HG03571 (cell line): ENCODE measurements around the gene APLN.
A peak's percentile ranks its signal among the peaks of the same experiment; 100 is the strongest.

Source experiments
- ATAC-seq: cut with Tn5 transposase; IDR thresholded peaks from one replicate; pipeline ENCODE4 v1.9.1; 2021; ENCODE audit not compliant: unreplicated experiment

Gene APLN

GRCh38 chrX:129654652-129655546 lies at the start of gene APLN:
APLN (minus strand) TSS chrX:129654956; CDS start chrX:129654630, 326 bp downstream.
- ATAC-seq = peak; percentile 44

- ATAC-seq = no peak
Observed at GRCh38 chrX:129704491-129704890, 49.7 kb upstream of the APLN start.

- ATAC-seq = no peak
Observed at GRCh38 chrX:129701624-129702069, 46.9 kb upstream of the APLN start.

GRCh38 chrX:129700536-129700935 lies 45.8 kb upstream of the APLN start:
- ATAC-seq = no peak

- ATAC-seq = no peak
Observed at GRCh38 chrX:129698150-129698549, 43.4 kb upstream of the APLN start.

- ATAC-seq = no peak
Observed at GRCh38 chrX:129697204-129697829, 42.6 kb upstream of the APLN start.

GRCh38 chrX:129696463-129697155 lies 41.9 kb upstream of the APLN start:
- no peak for ATAC-seq

- no peak for ATAC-seq
Observed at GRCh38 chrX:129695937-129696336, 41.2 kb upstream of the APLN start.

GRCh38 chrX:129695535-129695934 lies 40.8 kb upstream of the APLN start:
- no peak for ATAC-seq

- no peak for ATAC-seq
Observed at GRCh38 chrX:129694805-129695204, 40.0 kb upstream of the APLN start.

- ATAC-seq = no peak
Observed at GRCh38 chrX:129693354-129693753, 38.6 kb upstream of the APLN start.

- no peak for ATAC-seq
Observed at GRCh38 chrX:129690435-129690834, 35.7 kb upstream of the APLN start.

- no peak for ATAC-seq
Observed at GRCh38 chrX:129689796-129690195, 35.0 kb upstream of the APLN start.

- ATAC-seq = no peak
Observed at GRCh38 chrX:129688097-129688496, 33.3 kb upstream of the APLN start.

GRCh38 chrX:129686422-129686948 lies 31.7 kb upstream of the APLN start:
- no peak for ATAC-seq

GRCh38 chrX:129682979-129683378 lies 28.2 kb upstream of the APLN start:
- no peak for ATAC-seq

- no peak for ATAC-seq
Observed at GRCh38 chrX:129679901-129680300, 25.1 kb upstream of the APLN start.

- ATAC-seq = no peak
Observed at GRCh38 chrX:129678614-129679195, 23.9 kb upstream of the APLN start.

GRCh38 chrX:129667412-129667811 lies 12.7 kb upstream of the APLN start:
- no peak for ATAC-seq

- ATAC-seq = no peak
Observed at GRCh38 chrX:129665916-129666644, 11.3 kb upstream of the APLN start.
